Spleen (tissue), 7 donors: ENCODE measurements around the gene KCTD13.

Experiments used
- CTCF ChIP-seq, 11 experiments: fragments of 200-600 bp in 7 of 11; fragments of 450-650 bp in 4 of 11; sonication (generic) in 4 of 11; IDR thresholded peaks in 8 of 11; conservative IDR thresholded peaks in 3 of 11; 1 replicate in 7 of 11; 2 replicates in 4 of 11; pipeline versions ENCODE4 v1.4.0 to v1.8.0; 2016 to 2021; ENCODE audit warnings: antibody characterized with exemption in 11 of 11, inconsistent platforms in 4 of 11, mild to moderate bottlenecking in 1 of 11
- POLR2A ChIP-seq, 3 donors: fragments of 450-650 bp; IDR thresholded peaks; one replicate each; pipeline ENCODE4 v1.5.1; 2017; ENCODE audit warnings: antibody characterized with exemption in 3 of 3, mild to moderate bottlenecking in 1 of 3
- donor health status: DM: no; HTN: no; CAD: no; lungs with moderate emphysema.
- donor health status: DM: no; HTN: no; CAD: no.
- donor health status: DM: no; HTN: no; CAD: no.

GRCh38 chr16:29876217-29876593 lies 49.8 kb downstream of the KCTD13 start:
- TF ChIP-seq POLR2A (IDR thresholded peaks at IDR 0.05): no peak
- no peak for TF ChIP-seq CTCF (IDR thresholded peaks at IDR 0.05 in 8 of 11, conservative IDR thresholded peaks at IDR 0.05 in 3 of 11)
